ENCODE data around the gene THBS4.

The THBS4 gene

DNA sequence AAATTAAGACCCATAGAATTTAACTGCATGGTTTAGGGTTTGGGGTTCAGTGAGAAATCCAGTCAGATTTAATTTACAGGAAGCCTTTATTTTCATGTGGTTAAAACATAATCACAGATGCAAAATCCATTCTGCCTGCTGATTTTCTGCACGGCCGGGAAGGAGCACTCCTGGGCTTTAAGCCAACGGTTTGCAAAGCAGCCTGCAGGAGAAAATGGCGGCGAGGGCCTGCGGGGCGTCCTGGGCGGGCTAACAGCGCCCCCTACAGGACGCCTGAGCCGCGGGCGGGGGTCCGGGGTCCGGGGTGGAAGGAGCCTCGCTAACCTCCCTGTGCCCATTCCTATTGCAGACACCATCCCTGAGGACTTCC lies 47.6 kb downstream of the THBS4 start (continued):
- TF ChIP-seq OSR1 (CRISPR knock-in tag; IDR thresholded peaks at IDR 0.05) (no peak), BACH2 (CRISPR knock-in tag; IDR thresholded peaks at IDR 0.05; ENCODE audit: borderline replicate concordance) (no peak)

DNA sequence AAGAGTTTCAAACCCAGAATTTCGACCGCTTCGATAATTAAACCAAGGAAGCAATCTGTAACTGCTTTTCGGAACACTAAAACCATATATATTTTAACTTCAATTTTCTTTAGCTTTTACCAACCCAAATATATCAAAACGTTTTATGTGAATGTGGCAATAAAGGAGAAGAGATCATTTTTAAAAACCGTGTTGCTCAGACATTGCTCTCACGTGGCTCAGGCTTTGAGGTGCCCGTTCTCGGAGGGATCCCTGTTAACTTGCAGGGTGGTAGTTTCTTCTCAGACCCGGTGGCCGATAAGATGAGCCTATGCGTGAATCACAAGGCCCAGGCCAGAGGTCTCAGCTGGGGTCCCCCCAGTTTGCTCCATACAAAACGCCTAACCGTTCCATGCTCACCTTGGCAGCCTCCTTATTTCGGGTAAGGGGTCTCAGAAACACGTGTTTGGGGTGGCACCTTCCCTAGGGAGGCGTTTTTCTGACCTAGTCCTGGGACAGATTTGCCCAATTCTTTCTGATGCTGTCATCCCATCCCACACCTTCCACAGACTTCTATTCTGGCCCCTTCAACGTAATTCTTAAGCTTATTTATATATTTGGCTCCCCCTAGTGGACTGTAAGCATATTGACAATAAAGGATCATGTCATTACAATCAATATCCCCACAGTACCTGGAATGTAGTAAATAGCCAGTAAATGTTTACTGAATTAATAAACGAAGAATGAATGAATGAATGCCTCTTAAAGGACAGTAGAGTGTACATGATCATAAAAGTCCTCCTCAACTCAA lies 48.1 kb downstream of the THBS4 start:
- TF ChIP-seq ZNF565 (CRISPR knock-in tag; conservative IDR thresholded peaks at IDR 0.05; ENCODE audit: low read depth) = no peak
- no peak for TF ChIP-seq RARB (CRISPR knock-in tag; IDR thresholded peaks at IDR 0.05)
- TF ChIP-seq, protein P1, sequence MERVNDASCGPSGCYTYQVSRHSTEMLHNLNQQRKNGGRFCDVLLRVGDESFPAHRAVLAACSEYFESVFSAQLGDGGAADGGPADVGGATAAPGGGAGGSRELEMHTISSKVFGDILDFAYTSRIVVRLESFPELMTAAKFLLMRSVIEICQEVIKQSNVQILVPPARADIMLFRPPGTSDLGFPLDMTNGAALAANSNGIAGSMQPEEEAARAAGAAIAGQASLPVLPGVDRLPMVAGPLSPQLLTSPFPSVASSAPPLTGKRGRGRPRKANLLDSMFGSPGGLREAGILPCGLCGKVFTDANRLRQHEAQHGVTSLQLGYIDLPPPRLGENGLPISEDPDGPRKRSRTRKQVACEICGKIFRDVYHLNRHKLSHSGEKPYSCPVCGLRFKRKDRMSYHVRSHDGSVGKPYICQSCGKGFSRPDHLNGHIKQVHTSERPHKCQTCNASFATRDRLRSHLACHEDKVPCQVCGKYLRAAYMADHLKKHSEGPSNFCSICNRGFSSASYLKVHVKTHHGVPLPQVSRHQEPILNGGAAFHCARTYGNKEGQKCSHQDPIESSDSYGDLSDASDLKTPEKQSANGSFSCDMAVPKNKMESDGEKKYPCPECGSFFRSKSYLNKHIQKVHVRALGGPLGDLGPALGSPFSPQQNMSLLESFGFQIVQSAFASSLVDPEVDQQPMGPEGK (CRISPR knock-in tag; IDR thresholded peaks at IDR 0.05; ENCODE audit: borderline replicate concordance) = no peak
- TF ChIP-seq TCF4 (CRISPR knock-in tag; IDR thresholded peaks at IDR 0.05; ENCODE audit: borderline replicate concordance) = no peak
- TF ChIP-seq ARNTL (CRISPR knock-in tag; IDR thresholded peaks at IDR 0.05; ENCODE audit: borderline replicate concordance, low read depth) = no peak
- TF ChIP-seq TOX (CRISPR knock-in tag; IDR thresholded peaks at IDR 0.05; ENCODE audit: borderline replicate concordance) = no peak
- no peak for TF ChIP-seq ZNF8 (CRISPR knock-in tag; IDR thresholded peaks at IDR 0.05)
- TF ChIP-seq ISL1 (CRISPR knock-in tag; IDR thresholded peaks at IDR 0.05) = no peak
- no peak for TF ChIP-seq ZFP3 (CRISPR knock-in tag; IDR thresholded peaks at IDR 0.05)
- TF ChIP-seq, protein P2, sequence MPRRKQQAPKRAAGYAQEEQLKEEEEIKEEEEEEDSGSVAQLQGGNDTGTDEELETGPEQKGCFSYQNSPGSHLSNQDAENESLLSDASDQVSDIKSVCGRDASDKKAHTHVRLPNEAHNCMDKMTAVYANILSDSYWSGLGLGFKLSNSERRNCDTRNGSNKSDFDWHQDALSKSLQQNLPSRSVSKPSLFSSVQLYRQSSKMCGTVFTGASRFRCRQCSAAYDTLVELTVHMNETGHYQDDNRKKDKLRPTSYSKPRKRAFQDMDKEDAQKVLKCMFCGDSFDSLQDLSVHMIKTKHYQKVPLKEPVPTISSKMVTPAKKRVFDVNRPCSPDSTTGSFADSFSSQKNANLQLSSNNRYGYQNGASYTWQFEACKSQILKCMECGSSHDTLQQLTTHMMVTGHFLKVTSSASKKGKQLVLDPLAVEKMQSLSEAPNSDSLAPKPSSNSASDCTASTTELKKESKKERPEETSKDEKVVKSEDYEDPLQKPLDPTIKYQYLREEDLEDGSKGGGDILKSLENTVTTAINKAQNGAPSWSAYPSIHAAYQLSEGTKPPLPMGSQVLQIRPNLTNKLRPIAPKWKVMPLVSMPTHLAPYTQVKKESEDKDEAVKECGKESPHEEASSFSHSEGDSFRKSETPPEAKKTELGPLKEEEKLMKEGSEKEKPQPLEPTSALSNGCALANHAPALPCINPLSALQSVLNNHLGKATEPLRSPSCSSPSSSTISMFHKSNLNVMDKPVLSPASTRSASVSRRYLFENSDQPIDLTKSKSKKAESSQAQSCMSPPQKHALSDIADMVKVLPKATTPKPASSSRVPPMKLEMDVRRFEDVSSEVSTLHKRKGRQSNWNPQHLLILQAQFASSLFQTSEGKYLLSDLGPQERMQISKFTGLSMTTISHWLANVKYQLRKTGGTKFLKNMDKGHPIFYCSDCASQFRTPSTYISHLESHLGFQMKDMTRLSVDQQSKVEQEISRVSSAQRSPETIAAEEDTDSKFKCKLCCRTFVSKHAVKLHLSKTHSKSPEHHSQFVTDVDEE (CRISPR knock-in tag; IDR thresholded peaks at IDR 0.05) = no peak
- TF ChIP-seq, protein P3, sequence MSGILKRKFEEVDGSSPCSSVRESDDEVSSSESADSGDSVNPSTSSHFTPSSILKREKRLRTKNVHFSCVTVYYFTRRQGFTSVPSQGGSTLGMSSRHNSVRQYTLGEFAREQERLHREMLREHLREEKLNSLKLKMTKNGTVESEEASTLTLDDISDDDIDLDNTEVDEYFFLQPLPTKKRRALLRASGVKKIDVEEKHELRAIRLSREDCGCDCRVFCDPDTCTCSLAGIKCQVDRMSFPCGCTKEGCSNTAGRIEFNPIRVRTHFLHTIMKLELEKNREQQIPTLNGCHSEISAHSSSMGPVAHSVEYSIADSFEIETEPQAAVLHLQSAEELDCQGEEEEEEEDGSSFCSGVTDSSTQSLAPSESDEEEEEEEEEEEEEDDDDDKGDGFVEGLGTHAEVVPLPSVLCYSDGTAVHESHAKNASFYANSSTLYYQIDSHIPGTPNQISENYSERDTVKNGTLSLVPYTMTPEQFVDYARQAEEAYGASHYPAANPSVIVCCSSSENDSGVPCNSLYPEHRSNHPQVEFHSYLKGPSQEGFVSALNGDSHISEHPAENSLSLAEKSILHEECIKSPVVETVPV (CRISPR knock-in tag; IDR thresholded peaks at IDR 0.05) = no peak
- TF ChIP-seq ZNF70 (CRISPR knock-in tag; IDR thresholded peaks at IDR 0.05) = no peak
- ATAC-seq = peak; percentile 91

DNA sequence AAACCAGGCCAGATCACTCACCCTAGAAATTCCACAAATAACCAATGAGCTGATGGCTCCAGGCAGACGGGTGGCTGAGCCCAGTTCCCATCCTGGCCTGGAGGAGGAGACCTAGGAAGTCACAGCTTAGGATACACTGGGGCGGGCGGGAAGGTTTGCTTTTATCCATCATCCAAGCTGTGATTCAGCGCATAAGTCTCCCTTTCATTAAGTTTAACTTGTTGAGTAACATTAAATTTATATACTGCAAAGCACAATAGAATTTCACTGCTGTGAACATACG lies 55.7 kb downstream of the THBS4 start:
- peak; percentile 23; the same call in 1 of the 3 replicates for ATAC-seq

DNA sequence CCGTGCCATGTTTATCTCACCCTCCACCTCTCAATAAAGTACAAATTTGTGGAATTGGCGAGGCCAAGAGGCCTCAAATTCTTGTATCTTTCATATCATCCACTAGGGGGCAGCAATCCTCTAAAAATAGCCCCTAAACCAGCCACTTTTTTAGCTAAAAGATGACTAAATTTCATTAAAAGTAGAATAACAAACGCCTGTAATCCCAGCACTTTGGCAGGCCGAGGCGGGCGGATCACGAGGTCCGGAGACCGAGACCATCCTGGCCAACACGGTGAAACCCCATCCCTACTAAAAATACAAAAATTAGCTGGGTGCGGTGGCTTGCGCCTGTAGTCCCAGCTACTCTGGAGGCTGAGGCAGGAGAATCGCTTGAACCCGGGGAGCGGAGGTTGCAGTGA lies 56.6 kb downstream of the THBS4 start:
- peak; percentile 90 for ATAC-seq

More for the DNA sequence above, 55.7 kb downstream of the THBS4 start:
- TF ChIP-seq SNAI2 (CRISPR knock-in tag; IDR thresholded peaks at IDR 0.05) (no peak), ARNTL (CRISPR knock-in tag; IDR thresholded peaks at IDR 0.05; ENCODE audit: borderline replicate concordance, low read depth) (no peak), CSDC2 (CRISPR knock-in tag; IDR thresholded peaks at IDR 0.05) (no peak), ZC3H10 (CRISPR knock-in tag; IDR thresholded peaks at IDR 0.05) (no peak)
- TF ChIP-seq, protein P4, sequence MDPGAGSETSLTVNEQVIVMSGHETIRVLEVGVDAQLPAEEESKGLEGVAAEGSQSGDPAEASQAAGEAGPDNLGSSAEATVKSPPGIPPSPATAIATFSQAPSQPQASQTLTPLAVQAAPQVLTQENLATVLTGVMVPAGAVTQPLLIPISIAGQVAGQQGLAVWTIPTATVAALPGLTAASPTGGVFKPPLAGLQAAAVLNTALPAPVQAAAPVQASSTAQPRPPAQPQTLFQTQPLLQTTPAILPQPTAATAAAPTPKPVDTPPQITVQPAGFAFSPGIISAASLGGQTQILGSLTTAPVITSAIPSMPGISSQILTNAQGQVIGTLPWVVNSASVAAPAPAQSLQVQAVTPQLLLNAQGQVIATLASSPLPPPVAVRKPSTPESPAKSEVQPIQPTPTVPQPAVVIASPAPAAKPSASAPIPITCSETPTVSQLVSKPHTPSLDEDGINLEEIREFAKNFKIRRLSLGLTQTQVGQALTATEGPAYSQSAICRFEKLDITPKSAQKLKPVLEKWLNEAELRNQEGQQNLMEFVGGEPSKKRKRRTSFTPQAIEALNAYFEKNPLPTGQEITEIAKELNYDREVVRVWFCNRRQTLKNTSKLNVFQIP (CRISPR knock-in tag; IDR thresholded peaks at IDR 0.05; ENCODE audit: borderline replicate concordance, low read depth) = no peak
- TF ChIP-seq, protein P1 (CRISPR knock-in tag; IDR thresholded peaks at IDR 0.05; ENCODE audit: borderline replicate concordance) = no peak
- TF ChIP-seq, protein P2 (CRISPR knock-in tag; IDR thresholded peaks at IDR 0.05) = no peak

Data from SK-N-SH treated with all-trans-retinoic acid at 6 μM for 48 hours (cell line).